Head of caudate nucleus (tissue), 42 donors: Measurements from ENCODE around the gene ACTRT2.

Experiments
- DNase-seq, 42 donors: peaks; one replicate each; pipeline versions ENCODE4 v3.0.0 to v3.0.0-alpha.2; 2020 to 2021; ENCODE audit warnings: mixed read lengths in 7 of 42
- intact Hi-C: fragments of 100-400 bp; cut with DNase I; formaldehyde crosslinking; loops from one replicate; pipeline ENCODE4 v1.15.0; 2022

ACTRT2 gene

DNA sequence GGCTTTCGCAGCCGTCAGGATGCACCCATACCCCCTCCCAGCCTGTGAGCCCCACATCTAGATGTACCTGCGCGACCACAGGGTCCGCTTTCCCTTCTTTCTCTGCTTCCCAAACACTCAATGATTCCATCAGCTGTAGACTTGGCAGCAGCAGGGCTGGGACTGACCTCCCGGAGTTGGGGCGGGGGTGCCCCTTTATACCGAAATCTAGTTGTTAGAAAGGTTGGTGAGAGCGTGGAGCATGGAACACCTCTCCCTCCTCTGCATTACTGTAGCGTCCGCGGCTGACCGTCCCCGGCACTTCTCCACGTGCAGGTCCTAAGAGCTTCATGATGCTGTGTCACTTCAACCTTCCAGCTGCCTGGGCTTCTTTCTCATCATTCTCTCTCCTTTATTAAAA lies 21.1 kb upstream of the ACTRT2 start:
- intact Hi-C loops: no loop called here
- DNase-seq: peak in 13 of 42 donors; percentile 0 to 38 (median 11)

DNA sequence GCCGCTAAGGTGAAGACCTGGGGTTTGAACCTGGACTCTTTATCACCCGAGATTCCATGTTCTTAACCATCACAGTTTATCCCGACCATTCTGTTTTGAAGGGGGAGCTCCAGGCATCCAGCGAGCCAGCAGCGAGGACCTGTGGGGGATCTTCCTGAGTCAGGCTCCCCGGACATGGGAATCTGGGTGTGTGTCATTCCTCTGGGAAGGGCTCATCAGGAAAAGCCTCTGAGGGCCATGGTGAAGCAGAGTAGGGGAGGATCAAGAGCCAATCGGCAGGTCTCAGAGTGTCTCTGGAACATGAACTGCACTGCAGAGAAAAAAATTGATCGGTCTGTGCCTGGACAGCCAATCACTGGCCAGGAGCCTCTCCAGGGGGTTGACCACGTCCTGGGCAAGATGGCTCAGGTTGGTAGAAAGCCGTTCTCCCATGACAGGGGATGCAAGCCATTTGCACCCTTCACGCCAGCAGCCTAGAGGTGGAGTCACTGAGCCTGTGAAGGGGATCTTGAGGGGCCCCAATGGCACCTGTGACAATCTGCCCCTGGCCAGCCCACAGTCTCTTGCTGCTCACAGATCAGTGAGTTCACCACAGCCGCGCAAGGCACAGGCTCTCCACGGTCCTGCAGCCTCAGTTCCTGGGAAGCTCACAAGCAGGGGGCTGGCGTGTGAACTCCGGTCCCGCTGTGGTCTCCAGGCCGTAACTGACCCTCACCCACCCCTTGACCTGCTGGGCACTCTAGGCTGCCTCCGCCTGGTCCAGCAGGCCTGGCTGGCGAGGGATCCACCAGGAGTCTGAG lies 20.4 kb upstream of the ACTRT2 start:
- intact Hi-C loops: no loop called here

DNA sequence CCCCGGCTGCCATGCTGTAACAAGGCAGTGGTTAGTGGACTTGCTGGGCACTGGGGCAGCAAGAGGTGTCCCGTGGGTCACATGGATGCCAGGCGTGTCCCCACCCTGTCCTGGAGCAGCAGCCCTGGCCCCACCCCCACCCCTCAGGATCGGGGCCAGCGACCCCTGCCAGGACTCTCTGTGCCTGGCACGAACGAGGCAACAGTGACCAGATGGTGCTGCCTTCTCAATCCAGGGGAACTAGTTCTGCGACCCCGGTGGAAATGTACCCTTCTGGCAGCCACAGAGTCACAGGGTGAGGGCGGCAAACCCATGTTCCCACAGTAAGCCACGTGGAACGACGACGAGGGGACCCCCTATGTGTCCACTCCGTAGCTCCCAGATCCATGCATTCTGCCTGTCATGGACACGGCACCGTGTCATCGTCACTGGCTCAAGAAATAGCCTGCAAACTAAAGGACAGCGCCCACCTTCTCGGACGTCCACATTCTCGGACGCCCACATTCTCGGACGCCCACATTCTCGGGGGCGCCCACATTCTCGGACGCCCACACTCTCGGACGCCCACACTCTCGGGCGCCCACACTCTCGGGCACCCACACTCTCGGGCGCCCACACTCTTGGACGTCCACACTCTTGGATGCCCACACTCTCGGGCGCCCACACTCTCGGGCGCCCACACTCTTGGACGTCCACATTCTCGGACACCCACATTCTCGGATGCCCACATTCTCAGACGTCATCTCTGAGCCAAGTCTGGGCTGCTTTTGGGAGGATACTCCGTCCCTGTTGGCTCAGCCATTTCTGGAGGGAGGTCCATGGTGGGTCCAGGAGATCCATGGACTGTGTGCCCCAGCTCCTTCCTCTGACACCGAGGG lies 19.6 kb upstream of the ACTRT2 start:
- intact Hi-C loops: no loop called here
- DNase-seq: peak in 14 of 42 donors; percentile 1 to 42 (median 13)

More for the DNA sequence above, 20.4 kb upstream of the ACTRT2 start:
- DNase-seq: peak in 12 of 42 donors; percentile 4 to 41 (median 12)

DNA sequence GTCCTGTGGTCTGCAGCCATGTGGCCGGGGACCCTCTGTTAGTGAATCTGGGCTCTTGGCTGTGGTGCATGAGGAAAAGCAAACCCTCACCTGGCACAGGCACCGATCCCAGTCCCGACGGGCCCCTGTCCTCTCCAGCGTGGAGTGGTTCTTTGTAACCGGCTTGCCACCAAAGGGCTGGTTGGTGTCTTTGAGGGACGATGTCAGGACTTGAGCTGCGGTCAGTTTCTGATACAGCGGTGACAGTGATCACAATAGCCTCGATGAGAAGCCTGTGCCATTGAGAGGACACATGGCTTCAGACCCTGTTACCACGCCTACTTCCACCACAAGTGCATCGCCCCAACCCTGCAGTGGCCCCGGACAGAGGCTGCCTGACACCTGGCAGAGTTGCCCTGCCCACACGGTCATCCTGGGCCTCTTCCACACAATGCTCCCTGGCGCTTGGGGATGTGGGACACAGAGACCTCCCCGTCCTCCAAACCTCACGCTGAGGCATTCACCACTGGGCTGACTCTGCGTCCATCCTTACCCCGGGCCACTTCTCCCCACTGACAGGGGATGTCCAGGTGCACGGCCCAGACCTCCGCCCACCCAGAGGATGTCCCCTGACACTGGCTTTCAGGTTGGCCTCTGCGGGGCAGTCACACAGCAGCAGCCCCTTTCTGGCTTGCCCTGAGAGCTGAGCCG lies 18.8 kb upstream of the ACTRT2 start:
- peak in 13 of 42 donors; percentile 4 to 28 (median 9) for DNase-seq
- intact Hi-C loops: no loop called here

DNA sequence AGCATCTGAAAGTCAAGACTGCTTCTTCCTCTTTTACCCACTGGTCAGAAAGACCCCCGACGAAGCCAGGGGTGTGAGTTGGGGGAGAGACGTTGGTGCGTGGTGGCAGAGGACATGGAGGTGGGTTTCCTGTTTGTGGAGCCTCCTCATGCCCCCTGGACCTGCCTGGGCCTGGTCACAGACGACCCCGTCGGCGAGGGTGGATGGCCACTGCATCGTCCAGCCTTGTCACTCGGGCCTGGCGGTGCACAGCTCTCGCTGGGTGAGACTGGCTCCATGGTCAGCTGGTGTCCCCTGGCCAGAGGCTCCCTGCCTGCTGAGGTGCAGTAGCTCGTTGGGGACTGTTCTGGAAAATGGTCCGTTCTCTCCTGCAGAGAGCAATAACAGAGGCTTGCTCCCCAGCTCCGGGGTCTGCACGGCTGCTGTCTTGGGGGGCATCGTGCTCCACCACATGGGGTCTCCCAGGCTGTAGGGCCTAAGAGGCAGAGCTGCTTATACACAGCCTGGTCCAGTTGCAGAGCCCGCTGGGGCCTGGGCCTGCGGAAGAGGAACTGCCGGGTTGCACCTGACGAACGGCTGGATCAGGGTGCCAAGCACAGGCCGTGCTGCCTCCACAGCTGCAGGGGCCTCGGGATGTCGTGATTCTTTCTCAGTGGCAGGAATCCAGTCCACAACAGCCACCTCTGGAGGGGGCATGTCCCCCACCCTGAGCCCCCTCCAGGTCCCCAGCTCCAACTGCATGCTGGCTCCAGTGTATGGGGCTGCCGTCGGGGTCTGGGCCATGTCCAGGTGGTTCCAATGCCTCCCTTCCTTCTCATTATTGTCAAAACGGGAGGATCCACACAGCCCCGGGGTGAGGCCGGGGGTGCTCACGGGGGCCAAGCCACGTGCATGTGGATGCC lies 18.0 kb upstream of the ACTRT2 start:
- peak in 17 of 42 donors; percentile 5 to 42 (median 13) for DNase-seq
- intact Hi-C loops: no loop called here

DNA sequence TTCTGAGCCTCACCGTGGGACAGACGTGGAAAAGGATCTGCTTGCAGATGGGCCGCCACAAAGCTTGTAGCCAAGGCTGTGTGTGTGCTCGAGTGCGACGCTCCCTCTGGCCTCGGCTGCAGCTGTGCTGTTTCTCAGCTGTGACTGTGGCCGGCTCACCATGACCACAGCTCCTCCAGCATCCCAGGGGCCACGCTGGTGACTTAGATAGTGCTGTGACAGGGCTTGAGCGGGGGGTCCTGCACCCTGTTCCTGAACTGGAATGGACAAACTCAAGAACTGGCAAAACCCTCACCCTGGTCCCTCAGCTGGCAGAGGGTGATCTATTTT lies 17.4 kb upstream of the ACTRT2 start:
- DNase-seq: peak in 17 of 42 donors; percentile 8 to 56 (median 22)
- intact Hi-C loops: no loop called here

DNA sequence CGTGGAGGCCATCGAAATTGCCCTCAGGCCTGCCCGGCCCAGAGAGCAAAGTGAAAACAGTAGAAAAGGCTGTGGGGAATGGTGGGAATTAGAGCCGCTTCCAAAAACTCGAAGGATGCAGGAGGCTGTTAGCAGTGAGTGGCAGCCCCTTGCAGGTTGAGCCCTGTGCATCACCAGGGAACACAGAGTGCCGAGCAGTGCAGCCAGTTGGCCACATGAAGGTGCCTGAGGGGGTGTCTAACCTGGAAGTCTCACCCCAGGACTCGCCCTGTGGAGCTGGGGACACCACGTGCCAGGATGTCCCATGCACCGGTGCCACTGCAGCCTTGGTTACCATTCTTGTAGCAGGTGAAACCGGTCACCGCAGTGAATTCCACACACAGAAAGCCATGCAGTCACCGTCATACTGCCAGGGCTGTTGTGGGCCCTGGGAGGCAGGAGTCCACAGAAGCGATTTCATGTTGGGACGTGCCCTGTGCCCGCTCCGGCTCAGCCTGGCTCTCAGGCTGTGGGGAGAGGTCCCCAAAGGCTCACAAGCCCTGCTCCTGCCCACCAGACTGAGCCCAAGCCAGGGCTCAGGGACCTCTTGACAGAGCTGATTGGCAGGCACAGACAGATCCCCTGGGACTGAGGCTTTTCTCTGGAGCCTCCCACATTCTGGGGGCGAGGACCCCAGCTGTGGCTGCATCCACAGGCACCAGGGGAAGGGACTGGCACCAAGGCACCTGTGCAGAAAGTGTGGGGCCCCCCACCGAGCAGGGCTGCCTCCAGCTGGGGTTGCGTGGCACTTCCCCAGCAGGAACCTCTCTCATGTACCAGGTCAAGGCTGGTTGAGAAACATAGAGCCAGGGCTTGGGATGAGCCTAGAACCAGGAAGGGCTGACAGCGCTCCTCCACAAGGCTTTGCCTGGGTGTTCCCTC lies 16.7 kb upstream of the ACTRT2 start:
- peak in 14 of 42 donors; percentile 5 to 34 (median 10) for DNase-seq
- intact Hi-C loops: no loop called here

DNA sequence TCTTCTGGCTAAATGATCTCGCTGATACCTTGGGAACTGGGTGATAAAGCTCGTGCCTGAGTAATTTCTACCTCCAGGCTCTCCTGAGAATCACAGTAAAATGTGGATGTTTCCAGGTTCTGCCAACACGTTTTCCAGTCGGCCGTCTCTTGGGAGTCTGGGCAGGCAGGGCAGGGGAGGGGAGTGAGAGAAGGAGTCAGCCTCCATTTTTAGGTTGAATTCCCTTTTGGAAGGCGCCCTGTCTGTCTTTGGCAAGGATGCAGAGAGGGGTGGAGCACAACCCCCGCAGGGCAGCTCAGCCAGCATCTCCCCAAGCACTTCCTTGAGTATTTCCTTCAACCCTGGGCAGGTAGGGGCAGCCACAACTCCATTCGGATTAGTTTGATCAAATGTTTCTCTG lies 15.5 kb upstream of the ACTRT2 start:
- peak in 11 of 42 donors; percentile 0 to 29 (median 8) for DNase-seq
- intact Hi-C loops: no loop called here

DNA sequence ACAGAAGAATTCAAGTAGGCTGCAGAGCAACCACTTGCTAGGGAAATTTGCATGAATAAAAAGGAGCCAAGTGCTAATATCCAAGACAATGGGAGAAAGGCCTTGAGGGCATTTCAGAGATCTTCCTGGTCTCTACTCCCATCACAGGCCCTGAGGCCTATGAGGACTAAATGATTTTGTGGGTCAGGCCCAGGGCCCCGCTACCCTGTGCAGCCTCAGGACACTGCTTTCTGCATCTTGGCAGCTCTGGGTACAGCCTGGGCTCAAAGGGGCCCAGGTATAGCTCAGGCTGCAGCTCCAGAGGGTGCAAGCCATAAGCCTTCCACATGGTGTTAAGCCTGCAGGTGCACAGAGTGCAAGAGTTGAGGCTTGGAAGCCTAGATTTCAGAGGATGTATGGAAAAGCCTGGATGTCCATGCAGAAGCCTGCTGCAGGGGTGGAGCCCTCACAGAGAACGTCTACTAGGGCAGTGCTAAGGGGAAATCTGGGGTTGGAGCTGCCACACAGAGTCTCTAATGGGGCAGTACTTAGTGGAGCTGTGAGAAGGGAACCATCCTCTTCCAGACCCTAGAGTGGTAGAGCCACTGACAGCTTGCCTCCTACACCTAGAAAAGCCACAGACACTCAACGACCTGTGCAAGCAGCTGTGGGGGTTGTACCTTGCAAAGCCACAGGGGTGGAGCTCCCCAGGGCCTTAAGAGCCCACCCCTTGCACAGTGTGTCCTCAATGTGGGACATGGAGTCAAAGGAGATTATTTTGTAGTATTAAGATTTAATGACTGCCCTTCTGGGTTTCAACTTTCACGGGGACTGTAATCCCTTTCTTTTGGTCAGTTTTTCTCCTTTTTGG lies 13.7 kb upstream of the ACTRT2 start:
- peak in 5 of 42 donors; percentile 1 to 25 (median 4) for DNase-seq
- intact Hi-C loops: no loop called here

DNA sequence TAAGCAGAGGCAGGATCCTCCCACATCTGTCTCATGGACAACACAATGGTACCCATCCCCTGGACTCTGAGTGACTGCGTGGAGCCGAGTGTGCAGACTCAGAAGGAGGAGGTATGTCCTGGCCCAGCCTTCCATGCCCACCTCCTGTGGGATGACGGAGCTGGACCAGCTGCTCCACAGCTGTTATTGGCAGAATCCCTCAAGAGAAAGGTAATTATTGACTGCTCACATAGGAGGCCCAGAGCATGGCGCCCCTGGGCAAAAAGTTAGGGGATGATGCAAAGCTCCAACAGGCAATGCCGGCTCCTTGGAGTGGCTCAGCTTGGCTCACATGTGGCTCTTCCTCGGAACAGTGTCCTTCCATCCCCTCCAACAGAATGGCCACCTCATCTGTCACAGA lies 12.2 kb upstream of the ACTRT2 start:
- intact Hi-C loops: no loop called here
- peak in 7 of 42 donors; percentile 2 to 12 (median 7) for DNase-seq

DNA sequence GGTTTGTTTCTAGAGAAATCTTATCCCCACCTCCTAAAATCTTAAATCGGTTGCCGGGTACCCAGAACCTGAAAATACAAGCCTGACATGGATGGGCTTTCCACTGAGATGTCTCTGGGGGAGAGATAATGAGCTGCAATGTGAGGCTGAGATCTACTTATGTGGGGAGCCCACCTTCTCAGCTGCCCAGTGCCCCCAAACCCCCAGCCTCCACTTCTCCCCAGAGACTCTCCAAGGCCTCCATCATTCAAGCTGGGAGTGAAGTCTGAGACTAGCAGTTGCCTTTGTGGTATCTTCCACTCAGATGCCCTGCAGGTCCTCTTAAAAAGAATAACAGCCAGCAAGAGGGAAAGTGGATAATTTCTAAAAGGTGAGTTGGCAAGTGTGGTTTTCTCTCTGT lies 11.7 kb upstream of the ACTRT2 start:
- intact Hi-C loops: no loop called here
- DNase-seq: peak in 4 of 42 donors; percentile 3 to 18 (median 6)

DNA sequence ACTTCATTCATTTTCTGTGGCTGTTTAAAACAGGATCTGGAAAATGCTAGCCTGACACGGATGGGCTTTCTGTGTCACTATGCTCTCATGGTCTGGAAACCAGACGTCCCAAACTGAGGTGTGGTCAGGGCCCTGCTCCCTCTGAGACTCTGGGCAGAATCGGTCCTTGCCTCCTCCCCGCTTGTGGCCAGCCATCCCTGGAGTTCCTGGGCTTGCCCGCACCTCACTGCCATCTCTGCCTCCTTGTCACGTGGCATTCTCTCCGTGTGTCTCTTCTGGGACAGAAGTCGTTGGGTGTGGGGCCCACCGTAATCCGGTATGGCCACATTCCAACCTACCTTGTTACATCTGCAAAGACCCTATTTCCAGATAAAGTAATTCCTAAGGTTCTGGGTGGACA lies 10.1 kb upstream of the ACTRT2 start:
- peak in 11 of 42 donors; percentile 2 to 42 (median 11) for DNase-seq
- intact Hi-C loops: loop anchor here (5.0 to 10.0 kb wide), 2 partner anchors 274 to 411 kb away; no protein-coding TSS in a partner anchor

DNA sequence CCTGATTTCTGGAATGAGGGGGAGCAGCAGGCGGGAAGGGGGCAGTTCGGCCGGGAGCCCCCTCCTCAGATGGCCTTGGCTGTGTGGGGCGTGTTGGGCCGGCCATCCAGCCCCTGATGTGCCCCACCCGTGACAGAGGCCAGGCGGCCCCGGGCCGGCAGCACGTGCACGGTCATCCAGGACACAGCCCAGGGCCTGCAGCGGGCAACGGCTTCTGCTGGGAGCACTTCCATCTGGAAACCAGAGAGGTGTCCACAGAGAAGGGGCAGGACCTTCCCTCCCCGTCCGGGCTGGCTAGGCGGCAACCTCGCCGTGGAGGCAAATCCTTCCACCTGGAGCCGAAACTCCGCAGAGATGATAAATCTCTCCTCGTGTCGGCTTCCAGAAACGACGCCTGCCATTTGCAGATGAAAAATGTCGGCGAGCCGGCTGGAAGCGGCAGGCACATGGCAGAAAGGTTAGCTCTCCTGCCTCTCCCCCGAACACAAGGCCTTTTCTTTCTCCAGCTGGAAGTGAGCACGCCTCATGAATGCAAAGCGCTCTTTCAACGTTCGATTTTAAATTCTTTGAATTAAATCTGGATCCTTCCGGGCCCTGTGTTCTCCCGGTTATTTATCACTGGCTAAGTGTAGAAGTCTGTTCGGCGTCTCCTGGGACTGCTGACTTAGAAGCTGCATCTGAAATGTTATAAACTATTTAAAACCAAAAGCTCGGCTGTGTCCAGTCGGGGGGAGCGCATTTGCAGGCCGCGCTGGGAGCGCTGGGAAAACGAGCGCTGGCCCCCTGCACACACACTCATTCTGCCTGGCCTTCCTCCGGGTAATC lies 9.4 kb upstream of the ACTRT2 start:
- intact Hi-C loops: loop anchor here (5.0 to 10.0 kb wide), 2 partner anchors 273 to 410 kb away; no protein-coding TSS in a partner anchor
- DNase-seq: peak in 39 of 42 donors; percentile 14 to 78 (median 46)

DNA sequence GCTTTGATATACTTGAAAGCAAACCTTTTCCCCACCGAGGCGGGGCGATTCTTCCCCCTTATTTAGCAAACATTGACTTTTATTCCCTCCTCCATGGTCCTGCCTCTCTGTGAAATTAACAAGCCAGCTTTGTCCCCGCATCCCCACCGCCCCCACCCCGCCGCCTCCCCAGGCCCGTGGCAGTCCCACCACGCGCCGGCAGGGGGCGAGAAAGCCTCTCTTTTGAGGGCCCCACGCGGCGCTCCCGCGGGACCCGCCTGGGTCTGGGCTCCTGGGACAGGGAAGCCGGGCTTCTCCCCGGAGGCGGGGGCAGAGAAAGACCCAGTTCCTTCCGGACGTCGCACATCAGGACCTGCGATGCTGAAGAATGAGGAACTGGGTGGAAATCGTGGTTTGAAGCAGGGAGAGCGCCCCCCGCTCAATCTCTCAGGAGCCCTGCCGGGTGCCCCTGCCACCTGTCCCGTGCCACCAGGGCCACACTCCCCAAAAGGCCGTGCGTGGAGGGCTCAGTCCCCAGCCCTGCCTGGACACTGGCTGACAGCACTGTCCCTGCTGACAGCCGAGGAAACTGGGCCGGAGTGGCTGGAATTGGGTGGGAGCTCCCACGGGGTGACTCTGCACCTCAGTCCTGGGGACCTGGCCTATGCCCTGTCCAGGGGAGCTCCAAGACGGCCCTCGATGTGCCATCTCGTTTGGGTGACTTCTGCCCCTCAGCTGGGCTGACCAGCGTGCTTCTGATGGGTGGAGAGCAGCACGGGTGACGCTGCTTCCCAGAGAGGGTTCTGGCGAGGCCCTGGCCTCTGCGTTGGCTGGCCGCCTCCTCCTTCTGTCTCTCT lies 8.6 kb upstream of the ACTRT2 start:
- DNase-seq: peak; percentile 66 to 95 (median 86)
- intact Hi-C loops: loop anchor here (5.0 to 10.0 kb wide), 2 partner anchors 272 to 410 kb away; no protein-coding TSS in a partner anchor
